ENCODE data around the gene DOCK2.

Gene DOCK2

GRCh38 chr5:170095646-170096045 is 458.6 kb downstream of the DOCK2 start:
- CTCF ChIA-PET = interaction anchor here (1.3 kb wide), 1 partner anchor 89 kb away, joined by 8 read pairs; no protein-coding TSS in a partner anchor
- POLR2A ChIA-PET = no interaction called here
- no peak for TF ChIP-seq CTCF (IDR thresholded peaks at IDR 0.05; ENCODE audit: control extremely low read depth, extremely low read depth, low read depth, missing control alignments)
- no peak for DNase-seq (ENCODE audit: extremely low spot score)

- POLR2A ChIA-PET = no interaction called here
- DNase-seq (ENCODE audit: extremely low spot score) = no peak
These were observed 460.9 kb downstream of the DOCK2 start for GRCh38 chr5:170097934-170098333.

GRCh38 chr5:170100066-170100943 is 463.2 kb downstream of the DOCK2 start:
- DNase-seq (ENCODE audit: extremely low spot score) = peak; percentile 64
- ChIA-PET CTCF (interaction anchor here (0.6 to 5.8 kb wide), 34 partner anchors 8 to 433 kb away, joined by 3 to 100 read pairs (median 4); no protein-coding TSS in a partner anchor), POLR2A (no interaction called here)
- TF ChIP-seq CTCF (IDR thresholded peaks at IDR 0.05; ENCODE audit: control extremely low read depth, extremely low read depth, low read depth, missing control alignments) = peak; percentile 60

More at GRCh38 chr5:170097934-170098333, 460.9 kb downstream of the DOCK2 start:
- no peak for TF ChIP-seq CTCF (IDR thresholded peaks at IDR 0.05; ENCODE audit: control extremely low read depth, extremely low read depth, low read depth, missing control alignments)
- CTCF ChIA-PET = interaction anchor here (1.2 to 5.8 kb wide), 4 partner anchors 14 to 121 kb away, joined by 3 to 100 read pairs (median 6); no protein-coding TSS in a partner anchor

GRCh38 chr5:170103447-170103846 is 466.4 kb downstream of the DOCK2 start:
- DNase-seq (ENCODE audit: extremely low spot score) = no peak
- ChIA-PET CTCF (interaction anchor here (5.8 kb wide), 1 partner anchor 79 kb away, joined by 100 read pairs; no protein-coding TSS in a partner anchor), POLR2A (no interaction called here)
- TF ChIP-seq CTCF (IDR thresholded peaks at IDR 0.05; ENCODE audit: control extremely low read depth, extremely low read depth, low read depth, missing control alignments) = no peak

GRCh38 chr5:170104299-170104698 is 467.2 kb downstream of the DOCK2 start:
- ChIA-PET POLR2A (no interaction called here), CTCF (interaction anchor here (1.7 kb wide), 1 partner anchor 80 kb away, joined by 4 read pairs; no protein-coding TSS in a partner anchor)
- no peak for TF ChIP-seq CTCF (IDR thresholded peaks at IDR 0.05; ENCODE audit: control extremely low read depth, extremely low read depth, low read depth, missing control alignments)
- DNase-seq (ENCODE audit: extremely low spot score) = no peak

GRCh38 chr5:170104710-170105109 is 467.6 kb downstream of the DOCK2 start:
- POLR2A ChIA-PET = no interaction called here
- DNase-seq (ENCODE audit: extremely low spot score) = no peak
- no peak for TF ChIP-seq CTCF (IDR thresholded peaks at IDR 0.05; ENCODE audit: control extremely low read depth, extremely low read depth, low read depth, missing control alignments)
- CTCF ChIA-PET = interaction anchor here (1.7 kb wide), 1 partner anchor 79 kb away, joined by 4 read pairs; no protein-coding TSS in a partner anchor

Measured in GM10248 (cell line).